HG03439 (cell line): ENCODE data around the gene NEURL2.
"Not testable (repeated sequence)": the region's sequence is repeated elsewhere in the genome, so short reads cannot be mapped to it uniquely, and the experiment has no call there.

Experiments
- ATAC-seq: cut with Tn5 transposase; IDR thresholded peaks from one replicate; pipeline ENCODE4 v1.9.1; 2021; ENCODE audit warnings: mild to moderate bottlenecking, moderate library complexity; ENCODE audit not compliant: unreplicated experiment

The NEURL2 gene

DNA sequence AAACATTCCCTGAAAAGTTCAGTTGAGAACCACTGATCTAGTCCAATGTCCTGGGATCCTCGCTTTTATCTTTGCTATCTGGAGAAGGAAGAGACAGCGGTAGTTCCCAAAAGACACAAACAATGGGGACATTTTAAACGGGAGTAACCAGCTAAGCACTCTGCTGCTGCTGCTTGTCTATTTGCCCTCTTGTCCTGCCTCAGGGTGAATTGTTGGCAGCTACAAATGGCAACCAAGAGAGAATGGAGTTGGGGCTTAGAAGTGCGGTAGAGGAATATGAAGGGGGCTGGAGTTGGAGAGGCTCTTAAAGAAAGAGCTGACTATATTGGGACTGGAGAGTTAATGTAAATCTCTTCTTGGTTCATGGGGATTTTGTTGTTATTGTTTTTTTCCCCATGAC lies 16.4 kb downstream of the NEURL2 start:
- no peak for ATAC-seq

DNA sequence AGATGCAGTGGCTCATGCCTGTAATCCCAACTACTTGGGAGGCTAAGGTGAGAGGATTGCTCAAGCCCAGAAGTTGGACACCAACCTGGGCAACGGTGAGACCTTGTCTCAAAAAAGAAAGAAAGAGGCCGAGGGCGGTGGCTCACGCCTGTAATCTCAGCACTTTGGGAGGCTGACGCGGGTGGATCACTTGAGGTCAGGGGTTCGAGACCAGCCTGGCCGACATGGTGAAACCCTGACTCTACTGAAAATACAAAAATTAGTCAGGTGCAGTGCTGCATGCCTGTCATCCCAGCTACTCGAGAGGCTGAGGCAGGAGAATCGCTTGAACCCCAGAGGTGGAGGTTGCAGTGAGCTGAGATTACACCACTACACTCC lies 16.9 kb downstream of the NEURL2 start:
- not testable (repeated sequence) for ATAC-seq

DNA sequence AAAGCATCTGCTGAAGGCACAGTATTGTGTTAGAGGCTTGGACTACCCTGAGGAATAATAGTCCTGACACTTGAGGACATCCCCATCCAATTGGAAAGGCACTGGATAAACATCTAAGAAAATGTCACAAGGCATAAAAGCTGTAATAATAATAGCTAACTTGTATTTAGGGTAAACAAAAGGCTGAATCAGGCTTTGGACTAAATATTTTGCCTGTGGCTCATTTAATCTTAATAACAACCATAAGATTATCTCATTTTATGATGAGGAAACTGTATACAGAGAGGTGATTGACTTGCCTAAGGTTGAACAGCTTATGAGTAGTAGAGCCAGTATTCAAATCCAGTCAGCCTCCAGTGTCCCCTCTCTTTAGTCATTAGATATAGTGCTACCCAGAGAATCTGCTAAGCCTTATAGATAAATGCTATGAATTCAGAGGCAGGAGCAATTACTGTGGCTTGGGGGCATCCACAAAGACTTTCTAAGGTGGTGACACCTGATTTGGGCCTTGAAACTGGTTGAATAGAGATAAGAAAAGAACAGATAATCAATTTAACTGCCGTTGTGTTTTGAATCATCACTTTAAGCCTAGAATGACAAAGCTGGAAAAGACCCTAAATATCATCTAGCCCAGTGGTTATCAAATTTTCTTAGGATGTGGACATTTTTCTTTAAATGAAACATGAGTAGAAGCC lies 17.5 kb downstream of the NEURL2 start:
- no peak for ATAC-seq

DNA sequence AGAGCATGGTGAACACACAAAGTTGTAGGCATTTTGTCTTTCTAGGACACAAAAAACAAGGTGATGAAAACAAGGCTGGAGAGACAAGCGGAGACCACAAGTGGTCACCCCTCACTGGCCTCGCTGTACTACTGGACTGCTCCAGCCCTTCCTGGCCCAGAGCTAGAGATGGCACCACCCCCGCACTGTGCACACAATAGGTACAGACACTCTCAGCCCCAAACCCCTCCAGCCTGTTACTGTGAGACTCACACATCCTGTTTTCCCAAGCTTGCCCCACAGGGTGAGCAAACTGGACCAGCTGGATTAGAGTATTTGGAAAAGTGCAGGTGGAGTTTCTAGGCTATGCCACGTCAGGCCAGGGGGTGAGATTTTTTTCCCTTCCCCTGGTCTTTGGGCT lies 18.4 kb downstream of the NEURL2 start:
- no peak for ATAC-seq

DNA sequence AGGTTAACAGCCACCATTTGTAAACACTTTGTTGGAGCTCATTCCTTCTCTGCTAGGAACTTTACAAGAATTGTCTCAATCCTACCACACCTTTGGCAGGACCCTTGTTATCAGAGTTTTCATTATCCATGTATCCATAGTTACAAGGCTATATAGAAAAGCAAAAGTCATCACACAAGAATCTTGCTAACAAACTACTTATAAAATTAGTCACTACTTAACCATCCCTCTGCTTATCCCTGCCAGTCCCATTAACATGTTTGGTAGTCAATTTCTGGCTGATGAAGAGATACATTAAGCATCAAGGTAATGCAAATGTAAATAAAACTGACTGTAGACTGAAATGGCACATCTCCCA lies 23.2 kb downstream of the NEURL2 start:
- no peak for ATAC-seq

DNA sequence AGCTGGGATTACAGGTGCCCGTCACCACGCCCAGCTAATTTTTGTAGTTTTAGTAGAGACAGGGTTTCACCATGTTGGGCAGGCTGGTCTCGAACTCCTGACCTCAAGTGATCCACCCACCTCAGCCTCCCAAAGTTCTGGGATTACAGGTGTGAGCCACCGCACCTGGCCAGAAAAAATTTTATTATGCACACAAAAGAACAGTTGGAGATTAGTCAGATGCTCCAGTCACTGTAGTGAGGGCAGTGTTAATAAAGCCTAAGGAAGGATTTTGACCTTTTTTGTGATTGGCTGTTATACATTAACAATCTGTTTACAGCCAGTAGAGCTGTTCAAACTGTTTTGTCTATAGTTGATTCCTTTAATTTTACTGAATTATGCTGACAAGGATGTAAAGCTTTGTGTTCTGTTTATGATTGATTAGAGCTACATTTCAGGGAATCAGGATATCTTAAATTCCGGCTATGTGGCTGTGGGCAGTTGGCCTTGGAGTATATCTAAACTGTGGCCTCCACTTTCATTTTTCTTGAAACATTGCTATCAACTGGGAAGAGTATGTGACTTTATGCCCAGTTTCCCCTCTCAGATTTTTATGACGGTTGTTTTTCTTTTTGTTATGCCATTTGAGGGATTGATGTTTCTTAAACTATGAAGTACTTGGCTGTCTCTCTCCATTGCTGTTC lies 23.7 kb downstream of the NEURL2 start:
- ATAC-seq, result no peak

DNA sequence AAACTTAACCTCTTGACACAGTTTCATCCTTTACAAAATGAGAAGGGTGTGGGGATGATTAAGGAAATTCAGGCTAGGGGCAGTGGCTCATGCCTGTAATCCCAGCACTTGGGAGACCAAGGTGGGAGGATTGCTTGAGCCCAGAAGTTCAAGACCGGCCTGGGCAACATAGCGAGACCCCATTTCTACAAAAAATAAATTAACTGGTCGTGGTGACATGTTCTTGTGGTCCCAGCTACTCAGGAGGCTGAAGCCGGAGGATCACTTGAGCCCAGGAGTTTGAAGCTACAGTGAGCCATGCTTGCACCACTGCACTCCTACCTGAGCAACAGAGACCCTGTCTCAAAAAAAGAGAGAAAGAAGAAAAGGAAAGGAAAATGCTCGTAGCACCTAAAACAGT lies 24.6 kb downstream of the NEURL2 start:
- no peak for ATAC-seq

DNA sequence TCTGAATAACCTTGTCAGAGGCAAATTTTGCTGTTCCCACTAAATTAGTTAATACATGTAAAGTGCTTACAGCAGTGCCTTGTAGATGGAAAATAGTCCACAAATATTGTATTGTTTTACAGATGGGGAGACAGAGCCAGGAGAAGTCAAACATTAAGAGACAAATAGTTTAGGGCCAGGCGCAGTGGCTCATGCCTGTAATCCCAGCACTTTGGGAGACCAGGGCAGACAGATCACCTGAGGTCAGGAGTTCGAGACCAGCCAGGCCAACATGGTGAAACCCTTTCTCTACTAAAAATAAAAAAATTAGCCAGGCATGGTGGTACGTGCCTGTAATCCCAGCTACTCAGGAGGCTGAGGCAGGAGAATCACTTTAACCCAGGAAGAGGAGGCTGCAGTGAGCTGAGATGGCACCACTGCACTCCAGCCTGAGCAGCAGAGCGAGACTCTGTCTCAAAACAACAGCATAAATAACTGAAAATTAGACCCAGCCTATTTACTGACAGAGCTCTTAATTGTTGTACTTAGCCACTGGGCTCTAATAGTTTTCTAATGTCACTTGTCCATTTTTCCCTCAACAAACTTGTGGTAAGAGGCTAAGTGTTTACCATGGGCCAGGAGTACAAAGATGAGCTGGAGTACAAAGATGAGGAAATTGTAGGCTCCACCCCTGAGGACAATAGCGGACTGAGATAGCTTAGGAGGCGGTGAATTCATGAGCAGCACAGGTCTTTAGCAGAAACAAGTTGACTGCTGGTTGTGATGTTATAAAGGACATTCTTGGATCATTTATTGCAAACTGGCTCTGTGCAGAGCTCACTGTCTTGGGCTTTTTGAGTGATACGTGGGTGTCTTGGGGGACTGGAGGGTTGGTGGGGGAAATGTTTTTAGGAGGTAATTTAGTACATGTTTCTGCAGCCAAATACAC lies 27.2 kb downstream of the NEURL2 start:
- ATAC-seq, result no peak

DNA sequence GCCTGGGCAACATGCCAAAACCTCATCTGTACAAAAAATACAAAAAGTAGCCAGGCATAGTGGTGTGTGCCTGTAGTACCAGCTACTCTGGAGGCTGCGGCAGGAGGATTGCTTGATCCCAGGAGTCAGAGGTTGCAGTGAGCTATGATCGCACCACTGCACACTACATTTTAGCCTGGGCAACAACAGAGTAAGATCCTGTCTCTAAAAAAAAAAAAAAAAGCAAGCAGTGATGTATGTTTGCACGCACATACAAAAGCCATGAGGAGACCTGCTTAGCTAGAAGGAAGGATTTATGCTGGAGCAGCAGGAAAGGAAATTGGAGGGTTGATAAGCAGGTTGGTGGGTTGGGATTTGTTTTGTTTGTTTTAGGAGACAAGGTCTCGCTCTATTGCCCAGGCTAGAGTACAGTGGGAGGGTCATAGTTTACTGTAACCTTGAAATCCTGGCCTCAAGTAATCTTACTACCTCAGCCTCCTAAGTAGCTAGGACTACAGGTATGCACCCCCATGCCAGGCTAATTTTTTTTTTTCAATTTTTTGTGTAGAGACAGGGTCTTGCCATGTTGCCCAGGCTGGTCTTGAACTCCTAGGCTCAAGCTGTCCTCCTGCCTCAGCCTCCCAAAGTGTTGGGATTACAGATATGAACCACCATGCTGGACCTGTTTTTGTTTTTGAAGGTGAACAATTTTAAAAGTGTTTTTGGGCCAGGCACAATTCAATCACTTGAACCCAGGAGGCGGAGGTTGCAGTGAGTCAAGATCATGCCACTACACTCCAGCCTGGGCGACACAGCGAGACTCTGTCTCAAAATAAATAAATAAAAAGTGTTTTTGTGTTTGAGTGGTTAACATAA lies 29.6 kb downstream of the NEURL2 start:
- no peak for ATAC-seq

DNA sequence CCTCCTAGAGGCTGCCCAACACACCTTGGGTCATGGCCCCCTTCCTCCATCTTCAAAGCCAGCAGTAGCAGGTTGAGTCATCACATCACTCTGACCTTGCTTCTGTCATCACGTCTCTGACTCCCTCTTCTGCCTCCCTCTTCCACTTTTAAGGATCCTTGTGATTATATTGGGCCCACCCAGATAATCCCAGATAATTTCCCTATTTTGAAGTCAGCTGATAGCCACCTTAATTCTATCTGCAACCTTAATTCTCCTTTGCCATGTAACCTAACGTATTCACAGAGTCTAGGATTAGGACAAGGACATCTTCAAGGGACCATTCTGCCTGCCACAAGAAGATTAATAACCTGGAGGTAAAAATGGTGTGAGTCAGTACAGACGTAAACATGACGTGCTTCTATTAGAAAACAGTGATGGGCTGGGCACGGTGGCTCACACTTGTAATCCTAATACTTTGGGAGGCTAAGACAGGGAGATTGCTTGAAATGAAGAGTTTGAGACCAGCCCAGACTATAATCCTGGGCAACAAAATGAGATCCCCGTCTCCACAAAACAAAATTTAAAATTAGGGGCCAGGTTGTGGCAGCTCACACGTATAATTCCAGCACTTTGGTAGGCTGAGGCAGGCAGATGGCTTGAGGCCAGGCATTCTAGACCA lies 30.3 kb downstream of the NEURL2 start:
- no peak for ATAC-seq

DNA sequence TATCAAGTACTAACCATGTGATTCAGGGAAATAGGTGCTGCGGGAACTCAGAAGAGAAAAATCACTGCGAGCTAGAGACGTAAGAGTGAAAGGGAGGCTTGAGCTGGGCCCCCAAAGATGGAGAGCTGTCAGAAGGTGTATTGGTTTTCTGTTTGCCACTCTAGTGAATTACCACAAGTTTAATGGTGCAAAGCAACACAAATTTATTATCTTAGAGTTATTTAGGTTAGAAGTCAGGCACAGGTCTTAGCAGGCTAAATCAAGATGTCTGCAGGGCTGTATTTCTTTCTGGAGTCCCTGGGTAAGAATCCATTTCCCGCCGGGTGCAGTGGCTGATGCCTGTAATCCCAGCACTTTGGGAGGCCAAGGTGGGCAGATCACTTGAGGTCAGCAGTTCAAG lies 31.1 kb downstream of the NEURL2 start:
- ATAC-seq, result no peak

DNA sequence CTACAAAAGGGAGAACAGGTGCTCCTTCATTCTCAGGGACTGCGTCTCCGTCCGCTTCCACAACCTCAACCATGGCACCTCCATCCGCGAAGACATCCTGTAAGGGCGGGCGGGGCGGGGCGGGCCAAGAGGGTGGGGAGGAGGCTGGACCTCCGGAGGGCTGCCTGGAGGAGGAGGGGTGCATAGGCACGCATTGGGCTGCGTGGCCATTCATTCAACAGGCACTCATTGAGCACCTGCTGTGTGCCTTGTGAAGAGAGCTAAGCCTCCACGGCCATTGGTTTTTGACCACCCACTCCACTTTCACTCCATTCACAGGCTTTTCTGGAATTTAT lies 33.2 kb downstream of the NEURL2 start:
- peak; percentile 14 for ATAC-seq

DNA sequence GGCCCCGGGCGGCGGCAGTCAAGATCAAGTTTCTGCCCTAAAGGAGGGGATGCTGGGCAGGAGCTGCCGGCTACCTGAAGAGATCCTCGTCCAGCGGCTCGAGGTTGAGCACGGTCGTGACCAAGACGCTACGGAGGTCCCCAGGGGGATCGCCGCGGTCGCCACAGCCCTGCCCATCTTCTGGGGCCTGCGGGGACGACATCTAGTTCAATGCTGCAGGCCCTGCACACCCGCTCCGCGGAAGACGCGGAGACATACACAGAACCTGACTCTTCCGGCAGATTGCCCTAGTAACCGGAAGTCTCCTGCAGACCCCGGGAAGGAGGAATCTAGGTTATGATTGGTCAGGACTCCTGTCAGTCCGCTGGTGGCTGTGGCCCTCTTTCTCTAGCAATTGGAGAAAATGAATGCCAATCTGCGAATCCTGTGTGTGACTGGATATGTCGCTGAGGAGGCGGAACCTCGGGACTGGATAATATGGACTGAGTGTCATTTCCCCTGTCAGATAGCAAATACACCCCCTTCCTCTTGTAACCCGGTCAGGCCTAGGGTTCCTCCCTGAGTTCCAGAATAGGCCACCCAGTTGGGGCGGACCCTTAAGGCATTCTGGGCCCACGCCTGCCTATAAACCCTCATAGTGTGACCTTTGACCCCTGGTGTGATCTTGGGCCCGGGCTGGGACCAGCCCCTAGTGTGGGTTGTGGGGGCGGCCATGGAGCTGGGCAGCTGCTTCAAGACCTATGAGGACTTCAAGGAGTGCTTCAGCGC lies 33.7 kb downstream of the NEURL2 start, which contains the start of the genes ACOT8 and ZSWIM3:
Gene ACOT8 (minus strand): TSS at position 279 of the 768 bp plus-strand sequence. CDS start 77 bp downstream, at position 202.
Gene ZSWIM3 (plus strand): TSS at position 501 of the 768 bp plus-strand sequence. CDS start 212 bp downstream, at position 713.
- ATAC-seq, result peak; percentile 94

DNA sequence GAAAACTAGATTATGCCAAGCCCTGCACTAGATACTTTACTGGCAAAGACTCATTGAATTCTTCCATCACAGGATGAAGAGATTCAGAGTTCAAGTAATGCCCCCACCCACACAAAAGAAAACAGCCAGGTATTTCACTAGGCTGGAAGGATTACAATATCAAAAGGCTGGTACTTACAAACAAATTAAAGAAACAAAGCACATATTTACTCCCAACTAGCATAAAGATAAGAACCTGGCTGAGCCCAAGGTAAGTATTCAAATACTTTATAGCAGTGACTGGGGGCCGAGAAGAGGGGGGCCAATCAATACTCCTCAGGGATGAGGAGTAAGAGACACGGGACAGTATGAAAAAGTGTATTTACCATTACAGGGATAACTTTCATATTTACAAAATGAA lies 37.5 kb downstream of the NEURL2 start:
- ATAC-seq, result no peak

DNA sequence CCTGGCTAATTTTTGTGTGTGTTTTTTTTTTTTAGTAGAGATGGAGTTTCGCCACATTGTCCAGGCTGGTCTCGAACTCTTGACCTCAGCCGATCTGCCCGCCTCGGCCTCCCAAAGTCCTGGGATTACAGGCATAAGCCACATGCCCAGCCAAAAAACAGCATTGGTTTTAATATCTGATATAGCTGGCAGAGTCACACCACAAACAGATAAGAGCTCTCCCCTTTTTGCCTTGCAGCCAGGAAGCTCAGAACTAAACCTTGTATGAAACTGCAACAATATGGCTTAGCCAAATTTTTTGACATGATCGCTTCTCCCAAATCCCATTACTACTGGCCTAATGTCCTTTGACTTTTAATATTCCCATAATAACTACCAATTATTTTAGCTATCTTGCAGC lies 38.7 kb downstream of the NEURL2 start:
- ATAC-seq, result no peak

DNA sequence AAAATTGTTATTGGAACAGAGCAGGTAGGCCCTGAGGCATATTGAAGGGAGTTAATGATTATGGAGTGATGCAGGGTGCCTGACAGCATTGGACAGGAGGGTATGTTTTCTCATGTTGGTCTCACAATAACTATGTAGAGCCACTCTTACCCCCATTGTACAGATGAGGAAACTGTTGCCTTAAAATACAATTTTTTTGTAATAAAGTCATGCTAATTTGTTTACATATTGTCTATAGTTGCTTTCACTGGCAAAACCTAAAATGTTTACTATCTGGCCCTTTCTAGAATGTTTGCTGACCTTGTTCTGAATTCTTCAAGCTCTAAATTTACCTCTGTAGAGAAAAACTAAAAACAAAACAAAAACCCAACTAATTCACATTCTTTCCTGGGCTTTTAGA lies 39.5 kb downstream of the NEURL2 start:
- no peak for ATAC-seq

DNA sequence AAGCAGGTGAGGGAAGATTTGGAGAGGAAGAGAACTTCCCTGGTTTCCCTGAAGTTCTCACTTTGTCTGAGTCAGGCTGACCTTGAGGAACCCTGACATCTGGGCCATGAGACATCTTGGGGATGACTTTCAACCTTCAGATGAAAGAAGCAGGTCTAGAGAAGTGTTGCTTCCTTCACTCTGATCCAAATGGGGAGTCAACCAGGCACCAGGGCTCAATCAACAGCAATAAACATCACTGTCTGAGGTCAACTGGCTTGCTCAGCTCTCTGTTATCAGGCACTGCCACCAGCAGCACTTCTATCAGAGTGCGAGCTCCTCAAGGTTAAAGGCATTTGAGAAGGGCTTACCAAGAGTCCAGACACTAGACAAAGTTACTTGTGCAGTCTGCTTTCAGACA lies 40.1 kb downstream of the NEURL2 start:
- ATAC-seq, result no peak

DNA sequence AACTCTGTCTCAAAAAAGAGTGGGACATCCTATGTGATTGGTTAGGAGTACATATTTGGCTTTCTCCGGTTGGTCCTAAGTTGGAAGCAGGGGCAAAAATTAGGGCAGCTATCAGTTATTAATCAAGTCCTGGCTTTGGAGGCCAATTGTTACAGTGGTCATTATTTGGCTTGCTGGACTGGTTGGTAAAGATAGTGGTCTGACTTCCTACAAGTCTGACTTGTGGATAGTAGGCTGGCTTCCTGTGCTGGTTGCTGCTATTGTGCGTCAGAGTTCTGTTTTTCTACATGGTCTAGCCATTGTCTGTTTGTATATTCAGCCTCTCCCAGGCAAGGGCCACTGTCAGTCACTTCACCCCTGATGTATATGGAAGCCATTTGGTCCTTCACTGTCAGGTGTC lies 40.8 kb downstream of the NEURL2 start:
- no peak for ATAC-seq

DNA sequence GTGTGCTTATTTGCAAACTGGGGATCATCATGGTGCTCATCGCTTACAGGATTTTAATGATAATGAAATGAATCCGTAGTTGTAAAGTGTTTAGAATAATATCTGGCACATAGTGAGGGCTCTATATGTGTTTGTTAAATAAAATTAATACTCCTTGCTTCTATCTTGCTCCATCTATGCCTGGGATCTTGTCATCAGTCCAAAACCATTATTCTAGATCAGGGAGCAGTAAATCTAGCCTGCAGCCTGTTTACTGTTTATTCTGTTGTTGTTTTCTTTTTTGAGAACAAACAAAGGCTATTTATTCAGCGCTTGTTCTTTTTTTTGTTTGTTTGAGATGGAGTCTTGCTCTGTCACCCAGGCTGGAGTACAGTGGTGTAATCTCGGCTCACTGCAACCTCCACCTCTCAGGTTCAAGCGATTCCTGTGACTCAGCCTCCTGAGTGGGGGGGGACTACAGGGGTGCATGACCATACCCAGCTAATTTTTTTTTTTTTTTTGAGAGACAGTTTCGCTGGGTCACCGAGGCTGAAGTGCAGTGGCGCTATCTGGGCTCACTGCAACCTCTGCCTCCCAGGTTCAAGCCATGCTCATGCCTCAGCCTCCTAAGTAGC lies 41.9 kb downstream of the NEURL2 start:
- ATAC-seq, result no peak
